HCT116 (cell line): ENCODE results near the gene MAP4K4. TPM values are rescaled to one million over a fixed set of nuclear protein-coding genes. Genes with fewer than 3 reads are reported as not detected.
A peak's percentile ranks its signal among the peaks of the same experiment; 100 is the strongest.

Experiments used
- ATAC-seq: fragments of 200-7000 bp; cut with Tn5 transposase; 2 replicates; pipeline ENCODE4 v1.9.1; 2020; ENCODE audit warnings: mild to moderate bottlenecking, moderate library complexity
- BruUV-seq: library from RNA; stranded (reverse); fragments of 400-500 nt; replicated peaks from 2 replicates; lab custom pipeline; 2021; lab: Mats Ljungman, UMichigan
- CTCF ChIA-PET: fragments of 300-600 bp; sonication (Branson Sonifier 250); formaldehyde crosslinking; loops from one replicate; lab custom pipeline; 2021; ENCODE audit warnings: antibody characterized with exemption; lab: Charles Lee
- POLR2A ChIA-PET: fragments of 300-600, 350-600 bp; sonication (Branson Sonifier 250); formaldehyde crosslinking; loops from one replicate; lab custom pipeline; 2021; ENCODE audit warnings: antibody characterized with exemption; lab: Charles Lee
- RAD21 ChIA-PET, 2 experiments: fragments of 300-600 bp; sonication (Branson Sonifier 250); formaldehyde crosslinking; loops; one replicate each; lab custom pipeline; 2023; ENCODE audit warnings: low total read pairs in 2 of 2; ENCODE audit not compliant: uncharacterized antibody in 2 of 2, unreplicated experiment in 2 of 2, low non-redundant PET in 1 of 2; lab: Charles Lee
- DNase-seq: peaks from one replicate; pipeline ENCODE4 v3.0.0-alpha.2; 2010; ENCODE audit warnings: low read depth, low spot score
- H2AFZ ChIP-seq: fragments of 200-600 bp; shearing (Covaris generic), sonication (generic); 2 replicates; pipeline ENCODE4 v1.6.1; 2017; ENCODE audit warnings: low read depth, mixed run types, mixed read lengths, antibody characterized with exemption, low read length; ENCODE audit not compliant: poor library complexity, severe bottlenecking
- H3K27ac ChIP-seq: 2 replicates; pipeline ENCODE4 v1.5.1; 2012; ENCODE audit warnings: low read depth, low read length
- H3K27me3 ChIP-seq: fragments of 200-600 bp; sonication (generic); 2 replicates; pipeline ENCODE4 v1.6.1; 2016; ENCODE audit warnings: mixed run types, low read length, mixed read lengths; ENCODE audit not compliant: insufficient read depth
- H3K36me3 ChIP-seq, 2 experiments: fragments of 200-500 bp in 1 of 2; fragments of 200-600 bp in 1 of 2; sonication (Bioruptor generic) in 1 of 2; sonication (generic) in 1 of 2; 2 replicates each; pipeline versions ENCODE4 v1.5.1 to v1.6.1; 2014 to 2016; ENCODE audit warnings: low read length in 2 of 2, inconsistent platforms in 1 of 2, mixed read lengths in 1 of 2, mixed run types in 1 of 2; ENCODE audit not compliant: insufficient read depth in 2 of 2, control insufficient read depth in 1 of 2
- H3K4me1 ChIP-seq, 2 experiments: fragments of 200-600 bp in 1 of 2; sonication (generic) in 1 of 2; 2 replicates each; pipeline versions ENCODE4 v1.5.1 to v1.6.1; 2012 to 2017; ENCODE audit warnings: low read length in 2 of 2, inconsistent platforms in 1 of 2, mild to moderate bottlenecking in 1 of 2, mixed read lengths in 1 of 2, mixed run types in 1 of 2, moderate library complexity in 1 of 2; ENCODE audit not compliant: insufficient read depth in 2 of 2, control insufficient read depth in 1 of 2
- H3K4me2 ChIP-seq: fragments of 200-600 bp; sonication (generic); 2 replicates; pipeline ENCODE4 v1.6.1; 2017; ENCODE audit warnings: mixed run types, low read length, mixed read lengths
- H3K4me3 ChIP-seq, 2 experiments: fragments of 200-600 bp in 1 of 2; sonication (generic) in 1 of 2; replicated peaks in 1 of 2; 2 replicates each; pipeline ENCODE4 v1.5.1; 2011 to 2016; ENCODE audit warnings: low read length in 2 of 2, control low read depth in 1 of 2, low read depth in 1 of 2, mild to moderate bottlenecking in 1 of 2, mixed read lengths in 1 of 2, mixed run types in 1 of 2
- H3K79me2 ChIP-seq: fragments of 200-600 bp; sonication (generic); 2 replicates; pipeline ENCODE4 v1.6.1; 2017; ENCODE audit warnings: mild to moderate bottlenecking, mixed run types, low read length, moderate library complexity, mixed read lengths; ENCODE audit not compliant: insufficient read depth
- H3K9ac ChIP-seq: fragments of 200-600 bp; sonication (generic); 2 replicates; pipeline ENCODE4 v1.6.1; 2016; ENCODE audit warnings: low read length, mixed read lengths
- H3K9me2 ChIP-seq: fragments of 200-600 bp; sonication (generic), shearing (Covaris generic); 2 replicates; pipeline ENCODE4 v1.6.1; 2017; ENCODE audit warnings: mixed run types, mild to moderate bottlenecking, moderate library complexity; ENCODE audit not compliant: insufficient read depth
- H3K9me3 ChIP-seq, 2 experiments: fragments of 200-500 bp in 1 of 2; fragments of 200-600 bp in 1 of 2; sonication (Bioruptor generic) in 1 of 2; sonication (generic) in 1 of 2; 2 replicates each; pipeline ENCODE4 v1.6.1; 2014 to 2017; ENCODE audit warnings: low read length in 2 of 2, mixed read lengths in 2 of 2, inconsistent platforms in 1 of 2, low read depth in 1 of 2, mild to moderate bottlenecking in 1 of 2, mixed run types in 1 of 2, moderate library complexity in 1 of 2; ENCODE audit not compliant: control insufficient read depth in 1 of 2, insufficient read depth in 1 of 2
- H4K20me1 ChIP-seq: fragments of 200-600 bp; sonication (generic), shearing (Covaris generic); 2 replicates; pipeline ENCODE4 v1.6.1; 2017; ENCODE audit warnings: mixed run types, mild to moderate bottlenecking, moderate library complexity; ENCODE audit not compliant: insufficient read depth
- CEBPB ChIP-seq: IDR thresholded peaks from 2 replicates; pipeline ENCODE4 v1.6.1; 2012; ENCODE audit warnings: low read depth
- ELF1 ChIP-seq: IDR thresholded peaks from 2 replicates; pipeline ENCODE4 v1.6.1; 2012; ENCODE audit warnings: low read depth, borderline replicate concordance
- MAX ChIP-seq: IDR thresholded peaks from 2 replicates; pipeline ENCODE4 v1.6.1; 2012
- RAD21 ChIP-seq: IDR thresholded peaks from 2 replicates; pipeline ENCODE4 v1.6.1; 2012; ENCODE audit warnings: low read depth, mild to moderate bottlenecking
- REST ChIP-seq: IDR thresholded peaks from 2 replicates; pipeline ENCODE4 v1.6.1; 2012; ENCODE audit warnings: low read depth
- SIN3A ChIP-seq: IDR thresholded peaks from 2 replicates; pipeline ENCODE4 v1.6.1; 2012; ENCODE audit warnings: low read depth
- YY1 ChIP-seq: IDR thresholded peaks from 2 replicates; pipeline ENCODE4 v1.6.1; 2011; ENCODE audit warnings: low read length, low read depth, moderate library complexity, mild to moderate bottlenecking; ENCODE audit not compliant: insufficient replicate concordance; ENCODE audit errors: extremely low read depth
- ZBTB33 ChIP-seq: IDR thresholded peaks from 2 replicates; pipeline ENCODE4 v1.6.1; 2011; ENCODE audit warnings: mild to moderate bottlenecking, low read length, moderate library complexity; ENCODE audit not compliant: insufficient replicate concordance; ENCODE audit errors: extremely low read depth
- ZFX ChIP-seq: fragments of 450-650 bp; IDR thresholded peaks from 2 replicates; pipeline ENCODE4 v1.6.1; 2017
- ZNF274 ChIP-seq: fragments of 200-500 bp; sonication (Bioruptor generic); IDR thresholded peaks from 2 replicates; pipeline ENCODE4 v1.6.1; 2014; ENCODE audit warnings: mild to moderate bottlenecking, low read depth, low read length, inconsistent platforms
- intact Hi-C: fragments of 100-400 bp; cut with micrococcal nuclease; formaldehyde crosslinking; loops from 2 replicates; pipeline ENCODE4 v1.10.0; 2022
- total RNA-seq: library from RNA; stranded (reverse); gene quantifications from one replicate; pipeline ENCODE4 v1.2.1, GENCODE V29; 2021; ENCODE audit not compliant: unreplicated experiment

Gene MAP4K4
- total RNA-seq, 1 experiment from 2014 or later, result 62.3 TPM

- Histone ChIP-seq H2AFZ (no peak overlapping the region), H3K4me3 (no peak overlapping the region), H4K20me1 (no peaks in the 10 kb centered on the region), H3K36me3 (no peaks in the 10 kb centered on the region), H3K27me3 (no peaks in the 10 kb centered on the region), H3K79me2 (no peaks in the 10 kb centered on the region), H3K27ac (no peak overlapping the region), H3K4me2 (peak overlapping the region; percentile 19; the same call in 1 of the 2 replicates), H3K9me3 (no peaks in the 10 kb centered on the region), H3K4me1 (peaks cover 0 to 6% of the 10 kb centered on the region in 2 experiments; a peak in 2 of 4 replicates), H3K9me2 (no peaks in the 10 kb centered on the region), H3K9ac (no peak overlapping the region)
- CTCF ChIA-PET, result no interaction called here
- ATAC-seq (no peak), DNase-seq (no peak)
- RAD21 ChIA-PET, result no interaction called here
- no TSS peak for BruUV-seq
- TF ChIP-seq MAX, result no peak
- TF ChIP-seq ZBTB33, result no peak
- no peak for TF ChIP-seq ZFX
- TF ChIP-seq YY1, result no peak
- TF ChIP-seq ZNF274, result no peak
- TF ChIP-seq RAD21, result no peak
- no peak for TF ChIP-seq SIN3A
- no peak for TF ChIP-seq ELF1
- no peak for TF ChIP-seq REST
- no peak for TF ChIP-seq CEBPB
- POLR2A ChIA-PET, result no interaction called here
- intact Hi-C loops, result loop anchor here (5.0 kb wide), 1 partner anchor 168 kb away; no protein-coding TSS in a partner anchor
These were observed 18.3 kb upstream of the MAP4K4 start for GRCh38 chr2:101679037-101679726.
